Epithelial cell of proximal tubule (primary cell): ENCODE data around the gene CACNG4. TPM values are rescaled to one million over a fixed set of nuclear protein-coding genes. Genes with fewer than 3 reads are reported as not detected.

ENCODE experiments used
- DNase-seq: peaks from one replicate; pipeline ENCODE4 v3.0.0-alpha.2; 2011; ENCODE audit warnings: low read depth
- H3K4me3 ChIP-seq: 2 replicates; pipeline ENCODE4 v1.5.1; 2011; ENCODE audit warnings: low read depth, mild to moderate bottlenecking, low read length
- CTCF ChIP-seq: conservative IDR thresholded peaks from 2 replicates; pipeline ENCODE4 v1.5.1; 2012; ENCODE audit warnings: low read depth, mild to moderate bottlenecking, low read length
- total RNA-seq: library from RNA; depleted of rRNA; stranded (reverse); fragments of >200 nt; gene quantifications from 2 replicates; pipeline ENCODE4 v1.2.3, GENCODE V29; 2015

Gene CACNG4
- total RNA-seq, 1 donor from 2014 or later, result 0.29 TPM

DNA sequence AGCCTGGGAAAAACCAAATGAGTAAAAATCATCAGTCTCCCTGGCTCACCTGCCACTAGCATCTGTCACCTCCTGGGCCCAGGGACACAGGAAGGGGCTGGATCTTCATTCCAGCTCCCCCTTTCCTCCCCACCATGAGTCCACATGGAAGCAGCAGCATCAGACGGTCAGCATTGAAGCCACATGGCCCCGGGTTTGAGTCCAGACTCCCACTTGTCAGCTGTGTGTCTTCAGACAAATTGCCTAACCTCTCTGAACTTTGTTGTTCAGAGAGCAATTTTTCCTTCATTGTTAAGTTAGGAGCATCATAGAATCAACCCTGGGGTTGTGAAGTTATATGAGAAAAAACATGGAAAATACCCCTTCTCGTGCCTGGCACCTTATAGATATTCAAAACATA, 10.7 kb downstream of the CACNG4 start:
- no peak for TF ChIP-seq CTCF
- no peak overlapping the region for H3K4me3 ChIP-seq

DNA sequence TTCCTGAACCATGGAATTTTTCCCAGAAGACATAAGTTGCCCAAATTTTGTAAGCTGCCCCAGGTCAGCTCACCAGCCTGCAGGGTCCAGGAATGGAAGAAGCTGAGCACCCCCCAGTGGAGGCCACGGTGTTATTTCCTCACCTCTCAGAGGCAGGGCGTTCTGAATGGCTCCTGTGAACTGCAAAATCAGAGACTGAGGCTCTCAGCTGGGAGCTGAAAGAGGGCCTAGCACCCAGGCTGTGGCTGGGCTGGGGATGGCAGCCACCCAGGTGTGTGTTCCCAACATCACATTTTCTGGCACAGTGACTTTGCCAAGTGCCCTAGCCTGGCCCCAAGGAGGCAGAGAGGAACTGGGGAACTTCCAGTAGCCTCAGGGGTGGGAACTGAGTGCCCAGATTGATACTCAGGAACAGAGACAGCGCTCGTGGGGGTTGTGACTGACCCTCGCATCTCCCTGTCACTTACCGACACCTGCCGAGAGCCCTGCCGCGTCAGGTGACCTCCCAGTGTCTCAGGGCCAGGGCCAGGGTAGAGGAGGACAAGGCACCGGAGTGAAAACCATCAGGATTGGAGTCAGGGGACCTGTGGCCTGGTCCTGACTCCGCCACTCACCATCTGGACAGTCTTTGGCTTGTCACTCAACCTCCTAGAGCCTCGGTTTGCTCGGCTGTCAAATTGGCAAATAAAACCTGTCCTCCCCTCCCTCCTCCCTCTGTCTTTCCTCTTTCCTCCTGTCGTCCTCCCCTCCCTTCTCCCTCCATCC, 11.3 kb downstream of the CACNG4 start:
- no peak for DNase-seq
- no peak overlapping the region for H3K4me3 ChIP-seq
- TF ChIP-seq CTCF, result peak; percentile 47

More for the DNA sequence above, 10.7 kb downstream of the CACNG4 start:
- DNase-seq, result no peak

GRCh38 chr17:66976379-66976663, 11.8 kb downstream of the CACNG4 start:
- DNase-seq, result no peak
- no peak for TF ChIP-seq CTCF
- H3K4me3 ChIP-seq, result no peak overlapping the region

DNA sequence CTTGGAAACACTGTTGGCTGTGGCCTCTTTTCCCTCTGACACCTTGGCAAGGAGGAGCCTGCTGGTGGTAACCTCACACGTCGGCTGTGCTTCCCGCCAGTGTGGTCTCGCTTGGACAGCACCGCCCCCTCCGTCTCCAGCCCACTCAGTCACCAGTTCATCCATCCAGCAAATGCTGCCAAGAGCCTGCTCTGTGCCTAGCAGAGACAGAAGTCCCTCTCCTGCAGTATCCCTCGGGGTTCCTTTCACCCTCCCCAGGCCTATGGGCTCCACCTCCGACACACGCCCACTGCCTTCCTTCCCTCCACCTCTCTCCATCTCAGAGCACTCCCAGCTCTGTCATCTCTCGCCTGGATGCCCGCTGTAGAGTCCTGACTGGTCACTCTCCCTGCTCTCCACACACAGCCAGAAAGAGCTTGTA, 12.3 kb downstream of the CACNG4 start:
- no peak for TF ChIP-seq CTCF
- H3K4me3 ChIP-seq, result no peak overlapping the region
- DNase-seq, result no peak

DNA sequence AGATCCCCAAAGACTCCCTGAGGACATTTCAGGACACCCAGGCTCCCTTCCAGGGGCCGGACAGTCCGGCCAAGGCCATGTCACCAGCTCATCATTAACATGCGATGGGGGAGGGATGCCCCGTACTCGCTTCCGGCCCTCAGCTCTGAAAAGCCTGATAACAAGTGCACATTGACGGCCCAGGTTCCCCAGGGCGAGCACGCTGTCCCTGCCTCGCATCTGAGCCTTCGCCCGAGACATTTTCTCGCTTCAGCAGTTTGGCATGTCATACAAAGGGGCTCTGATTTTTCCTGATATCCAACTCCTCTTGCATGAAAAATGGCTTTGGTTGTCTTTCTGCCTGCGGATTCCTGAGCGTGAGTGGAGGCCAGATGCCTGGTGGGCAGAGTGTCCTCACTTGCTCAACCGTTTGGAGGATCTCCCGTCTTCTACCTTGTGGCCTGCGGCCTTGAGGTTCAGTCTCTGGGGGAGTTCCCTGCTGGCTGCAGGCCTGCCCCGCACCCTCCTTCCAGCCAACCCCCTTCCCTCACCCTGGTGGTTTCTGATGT, 14.1 kb downstream of the CACNG4 start:
- no peak for DNase-seq
- H3K4me3 ChIP-seq, result no peak overlapping the region
- no peak for TF ChIP-seq CTCF

- TF ChIP-seq CTCF, result no peak
- no peak for DNase-seq
- no peak overlapping the region for H3K4me3 ChIP-seq
Observed at GRCh38 chr17:66980896-66981295, 16.4 kb downstream of the CACNG4 start.

GRCh38 chr17:66981983-66982508, 17.5 kb downstream of the CACNG4 start:
- no peak overlapping the region for H3K4me3 ChIP-seq
- no peak for DNase-seq
- TF ChIP-seq CTCF, result no peak
